Measurements from ENCODE around the gene HYAL2.

GRCh38 chr3:50324351-50325112 lies 2.0 kb upstream of the HYAL2 start:
- TF ChIP-seq POLR2A (IDR thresholded peaks at IDR 0.05; ENCODE audit: extremely low read depth, insufficient read length) (no peak), CTCF (IDR thresholded peaks at IDR 0.05; ENCODE audit: low read depth, low read length) (peak; percentile 84)

Data from NB4 (cell line).